Rectal smooth muscle tissue (tissue), 1 donor: Measurements from ENCODE around the gene NKAPD1.

Source experiments
- H3K27ac ChIP-seq: one replicate; pipeline ENCODE4 v1.7.0; 2013; ENCODE audit warnings: low read depth, low read length, inconsistent platforms
- H3K27me3 ChIP-seq: one replicate; pipeline ENCODE4 v1.7.0; 2013; ENCODE audit warnings: low read length; ENCODE audit not compliant: control insufficient read depth, insufficient read depth
- H3K36me3 ChIP-seq: one replicate; pipeline ENCODE4 v1.7.0; 2013; ENCODE audit warnings: low read length; ENCODE audit not compliant: control insufficient read depth, insufficient read depth
- H3K4me1 ChIP-seq: one replicate; pipeline ENCODE4 v1.7.0; 2013; ENCODE audit warnings: low read length; ENCODE audit not compliant: control insufficient read depth, insufficient read depth
- H3K4me3 ChIP-seq: one replicate; pipeline ENCODE4 v1.7.0; 2013; ENCODE audit warnings: low read length
- H3K9ac ChIP-seq: one replicate; pipeline ENCODE4 v1.7.0; 2013; ENCODE audit warnings: low read length

The NKAPD1 gene

DNA sequence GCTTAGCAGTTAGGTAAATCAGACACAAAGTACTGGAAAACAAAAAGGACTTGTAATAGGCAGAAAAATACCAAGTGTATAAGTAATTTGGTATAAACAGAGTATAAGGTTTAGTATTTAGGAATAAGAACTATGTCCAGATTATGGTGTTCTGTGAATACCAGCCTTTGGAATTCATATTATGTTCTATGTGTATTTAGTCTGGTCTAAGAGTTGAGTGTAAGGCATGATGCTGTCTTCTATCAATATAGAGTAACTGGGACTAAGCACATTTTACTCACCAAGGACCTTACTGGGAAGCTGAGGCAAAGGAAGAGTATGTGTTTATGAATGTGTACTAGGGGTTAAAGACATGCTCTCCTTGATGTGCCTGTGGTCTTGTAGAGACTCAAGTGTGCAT, 22.1 kb downstream of the NKAPD1 start:
- Histone ChIP-seq H3K4me3 (no peak overlapping the region), H3K4me1 (no peaks in the 10 kb centered on the region), H3K27ac (no peak overlapping the region), H3K36me3 (peaks cover 11% of the 10 kb centered on the region), H3K9ac (no peak overlapping the region), H3K27me3 (no peaks in the 10 kb centered on the region)

DNA sequence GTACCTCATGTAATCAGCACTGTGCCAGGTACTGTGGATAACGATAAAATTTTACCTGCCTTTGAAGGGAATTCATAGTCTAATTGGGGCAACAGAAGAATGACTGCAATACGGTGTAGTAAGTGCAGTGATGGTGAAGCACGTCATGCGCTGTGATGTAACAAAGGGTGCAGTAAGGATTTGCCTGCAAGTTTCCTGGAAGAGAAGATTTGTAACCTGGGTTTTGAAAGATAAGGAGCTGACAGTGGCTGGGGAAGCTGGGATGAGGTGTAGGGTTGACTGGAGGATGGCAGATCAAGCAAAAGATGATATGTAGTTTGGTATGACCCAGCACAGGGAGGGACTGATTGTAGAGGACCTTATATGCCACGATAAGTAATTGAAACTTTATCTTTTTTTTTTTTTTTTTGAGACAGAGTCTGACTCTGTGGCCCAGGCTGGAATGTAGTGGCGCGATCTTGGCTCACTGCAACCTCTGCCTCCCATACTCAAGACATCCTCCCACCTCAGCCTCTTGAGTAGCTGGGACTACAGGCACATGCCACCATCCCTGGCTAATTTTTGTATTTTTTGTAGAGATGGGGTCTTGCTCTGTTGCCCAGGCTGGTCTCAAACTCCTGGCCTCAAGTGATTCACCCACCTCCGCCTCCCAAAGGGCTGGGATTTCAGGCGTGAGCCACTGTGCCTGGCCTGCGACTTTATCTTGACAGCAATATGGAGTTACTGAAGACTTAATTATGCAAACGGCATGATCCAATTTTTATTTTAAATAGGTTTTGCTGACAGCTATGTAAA, 23.8 kb downstream of the NKAPD1 start:
- Histone ChIP-seq H3K27ac (no peak overlapping the region), H3K4me3 (no peak overlapping the region), H3K4me1 (no peaks in the 10 kb centered on the region), H3K36me3 (peaks cover 2% of the 10 kb centered on the region), H3K27me3 (no peaks in the 10 kb centered on the region), H3K9ac (no peak overlapping the region)

DNA sequence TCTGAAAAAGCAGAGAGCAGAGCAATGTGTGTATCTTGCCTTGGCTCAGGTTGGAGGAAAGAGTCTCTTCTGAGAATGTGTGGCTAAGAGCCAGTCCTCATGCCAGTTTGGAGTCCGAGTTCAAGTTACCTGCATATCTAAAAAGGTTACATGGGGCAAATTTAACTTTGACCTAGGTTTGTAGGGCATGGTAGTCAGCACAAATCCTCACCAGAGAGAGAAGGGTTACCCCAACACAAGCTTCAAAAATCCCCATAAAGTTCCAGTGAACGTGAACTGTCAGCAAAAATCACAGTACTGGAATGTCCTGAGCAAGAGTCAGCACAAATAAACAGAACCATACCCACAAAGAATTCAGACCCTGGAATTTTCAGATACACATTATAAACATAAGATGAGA, 26.4 kb downstream of the NKAPD1 start:
- Histone ChIP-seq H3K36me3 (peaks cover 2% of the 10 kb centered on the region), H3K4me3 (no peak overlapping the region), H3K4me1 (no peaks in the 10 kb centered on the region), H3K9ac (no peak overlapping the region), H3K27ac (no peak overlapping the region), H3K27me3 (no peaks in the 10 kb centered on the region)

DNA sequence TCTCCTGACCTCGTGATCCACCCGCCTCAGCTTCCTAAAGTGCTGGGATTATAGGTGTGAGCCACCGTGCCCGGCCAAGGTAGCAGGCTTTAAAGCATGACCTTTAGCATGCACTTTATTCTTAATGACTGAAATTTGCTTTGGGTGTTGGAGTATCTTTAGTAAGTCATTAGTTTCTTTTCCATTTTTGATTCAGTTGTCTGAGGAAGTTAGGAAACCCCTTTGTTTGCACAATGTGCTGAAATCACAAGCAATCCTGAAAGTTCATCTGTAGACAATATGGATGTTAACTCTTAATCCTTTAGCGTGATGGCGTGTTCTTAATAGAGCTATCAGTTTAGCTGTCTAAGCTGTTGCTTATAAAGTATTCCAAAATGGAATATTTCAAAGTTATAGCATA, 29.3 kb downstream of the NKAPD1 start:
- Histone ChIP-seq H3K4me1 (no peaks in the 10 kb centered on the region), H3K27me3 (no peaks in the 10 kb centered on the region), H3K9ac (no peak overlapping the region), H3K27ac (no peak overlapping the region), H3K4me3 (no peak overlapping the region), H3K36me3 (no peaks in the 10 kb centered on the region)

DNA sequence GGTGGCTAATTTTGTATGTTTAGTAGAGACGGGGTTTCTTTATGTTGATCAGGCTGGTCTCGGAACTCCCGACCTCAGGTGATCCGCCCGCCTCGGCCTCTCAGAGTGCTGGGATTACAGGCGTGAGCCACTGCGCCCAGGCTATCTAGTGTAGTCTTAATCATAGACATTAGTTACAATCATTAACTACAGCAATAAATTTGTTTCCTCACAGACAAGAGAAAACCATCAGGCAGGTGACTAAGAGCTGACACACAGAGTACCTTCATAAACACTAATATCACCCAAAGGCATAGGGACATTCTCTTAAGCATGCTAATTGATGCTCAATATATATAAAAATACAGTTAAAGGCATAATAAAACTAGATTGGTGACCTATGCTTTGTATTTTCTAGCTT, 32.0 kb downstream of the NKAPD1 start:
- Histone ChIP-seq H3K36me3 (no peaks in the 10 kb centered on the region), H3K27me3 (no peaks in the 10 kb centered on the region), H3K27ac (no peak overlapping the region), H3K4me1 (no peaks in the 10 kb centered on the region), H3K9ac (no peak overlapping the region), H3K4me3 (no peak overlapping the region)

DNA sequence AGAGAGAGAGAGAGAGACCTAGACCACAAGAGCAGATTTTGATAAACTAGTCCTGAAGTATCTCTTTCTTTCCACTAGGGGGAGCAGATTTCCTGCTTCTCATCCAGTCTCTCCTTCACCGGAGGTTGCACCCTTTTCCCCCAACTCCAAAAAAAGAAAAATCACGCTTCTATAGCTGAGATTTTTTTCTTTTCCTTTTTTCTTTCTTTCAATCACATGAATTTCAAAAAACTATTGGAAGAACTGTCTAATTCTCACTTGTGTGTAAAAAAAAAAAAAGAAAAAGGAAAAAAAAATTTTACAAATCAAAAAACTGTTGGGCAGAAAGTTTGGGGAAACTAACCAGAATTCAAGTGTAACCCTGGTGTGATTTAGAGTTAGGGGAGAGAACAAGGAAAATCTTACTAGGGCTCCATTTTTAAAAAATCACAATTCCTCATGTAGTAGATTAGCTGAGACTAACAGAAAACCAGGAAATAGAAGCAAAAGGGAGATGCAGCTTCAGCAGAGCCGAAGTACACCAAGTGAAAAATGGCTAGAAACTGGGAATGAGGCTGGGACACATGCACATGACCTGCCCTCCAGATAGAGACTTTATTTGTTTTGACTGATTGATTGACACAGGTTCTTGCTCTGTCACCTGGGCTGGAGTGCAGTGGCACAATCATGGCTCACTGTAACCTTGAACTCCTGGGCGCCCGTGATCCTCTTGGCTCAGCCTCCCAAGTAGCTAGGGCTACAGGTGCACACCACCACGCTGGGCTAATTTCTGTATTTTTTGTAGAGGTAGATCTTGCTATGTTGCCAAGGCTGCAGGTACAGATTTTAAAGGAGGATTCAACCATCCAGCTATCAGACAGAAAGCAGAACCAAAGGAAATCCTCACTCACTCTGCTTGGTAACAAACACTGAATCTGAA, 39.7 kb downstream of the NKAPD1 start:
- H3K4me1 ChIP-seq = no peaks in the 10 kb centered on the region
- H3K9ac ChIP-seq = no peak overlapping the region
- H3K36me3 ChIP-seq = no peaks in the 10 kb centered on the region
- no peak overlapping the region for H3K27ac ChIP-seq
- no peak overlapping the region for H3K4me3 ChIP-seq
- H3K27me3 ChIP-seq = no peaks in the 10 kb centered on the region

DNA sequence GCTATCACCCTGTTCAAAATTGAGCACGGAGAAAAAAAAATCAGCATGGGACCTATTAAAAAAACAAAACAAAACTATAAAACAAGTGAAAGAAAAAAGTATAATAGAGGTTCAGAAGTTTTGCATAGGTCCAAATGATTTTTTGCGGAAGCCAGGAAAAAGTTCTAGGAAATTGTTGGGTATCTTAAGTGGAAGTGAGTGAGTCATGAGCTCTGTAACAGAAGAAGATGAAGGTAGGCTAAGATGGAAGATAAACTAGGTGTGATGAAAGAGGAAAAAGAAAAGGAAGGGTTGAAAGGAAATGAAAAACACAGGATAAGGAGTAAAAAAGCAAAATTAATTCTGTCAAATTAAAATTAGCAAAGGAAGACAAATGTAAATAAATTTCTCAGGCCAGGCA, 40.4 kb downstream of the NKAPD1 start:
- Histone ChIP-seq H3K36me3 (peaks cover 3% of the 10 kb centered on the region), H3K27me3 (no peaks in the 10 kb centered on the region), H3K27ac (no peak overlapping the region), H3K4me3 (no peak overlapping the region), H3K9ac (no peak overlapping the region), H3K4me1 (no peaks in the 10 kb centered on the region)

DNA sequence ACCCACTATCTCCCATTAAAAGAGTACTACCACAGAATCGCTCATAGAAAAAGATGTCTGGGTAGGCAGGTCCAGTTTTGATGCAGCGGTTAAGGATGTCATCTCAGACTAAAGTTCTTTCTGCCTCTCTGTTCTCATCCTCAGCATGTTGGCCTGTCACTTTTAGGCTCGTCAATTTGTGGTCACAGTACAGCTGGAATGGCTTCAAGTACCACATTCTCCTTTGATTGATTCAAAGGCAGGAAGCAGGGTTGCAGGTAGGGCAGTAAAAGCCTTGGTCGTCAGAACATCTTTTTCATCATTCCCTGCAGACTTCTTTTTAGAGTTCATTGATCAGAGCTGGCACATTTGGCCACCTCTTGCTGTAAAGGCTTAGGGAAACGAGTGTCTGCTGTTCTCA, 41.3 kb downstream of the NKAPD1 start:
- H3K4me1 ChIP-seq = no peaks in the 10 kb centered on the region
- no peak overlapping the region for H3K9ac ChIP-seq
- no peak overlapping the region for H3K27ac ChIP-seq
- H3K27me3 ChIP-seq = no peaks in the 10 kb centered on the region
- H3K4me3 ChIP-seq = no peak overlapping the region
- peaks cover 3% of the 10 kb centered on the region for H3K36me3 ChIP-seq

DNA sequence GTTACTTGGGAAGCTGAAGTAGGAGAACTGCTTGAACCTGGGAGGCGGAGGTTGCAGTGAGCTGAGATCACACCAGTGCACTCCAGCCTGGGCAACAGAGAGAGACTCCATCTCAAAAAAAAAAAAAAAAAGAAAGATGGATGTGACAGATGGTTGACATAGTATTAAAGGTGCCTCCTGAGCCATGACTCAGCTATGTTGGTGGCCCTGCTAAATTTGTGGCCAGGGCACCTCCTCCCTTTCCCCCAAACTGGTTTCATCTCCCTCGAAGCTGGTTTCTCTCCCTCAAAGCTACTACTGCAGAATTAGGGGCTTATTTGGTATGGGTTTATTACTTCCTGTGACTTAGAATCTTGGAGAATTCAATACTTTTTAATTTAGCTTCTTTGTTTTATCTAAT, 44.1 kb downstream of the NKAPD1 start:
- Histone ChIP-seq H3K9ac (no peak overlapping the region), H3K4me3 (no peak overlapping the region), H3K4me1 (no peaks in the 10 kb centered on the region), H3K36me3 (peaks cover 3% of the 10 kb centered on the region), H3K27me3 (no peaks in the 10 kb centered on the region), H3K27ac (no peak overlapping the region)

DNA sequence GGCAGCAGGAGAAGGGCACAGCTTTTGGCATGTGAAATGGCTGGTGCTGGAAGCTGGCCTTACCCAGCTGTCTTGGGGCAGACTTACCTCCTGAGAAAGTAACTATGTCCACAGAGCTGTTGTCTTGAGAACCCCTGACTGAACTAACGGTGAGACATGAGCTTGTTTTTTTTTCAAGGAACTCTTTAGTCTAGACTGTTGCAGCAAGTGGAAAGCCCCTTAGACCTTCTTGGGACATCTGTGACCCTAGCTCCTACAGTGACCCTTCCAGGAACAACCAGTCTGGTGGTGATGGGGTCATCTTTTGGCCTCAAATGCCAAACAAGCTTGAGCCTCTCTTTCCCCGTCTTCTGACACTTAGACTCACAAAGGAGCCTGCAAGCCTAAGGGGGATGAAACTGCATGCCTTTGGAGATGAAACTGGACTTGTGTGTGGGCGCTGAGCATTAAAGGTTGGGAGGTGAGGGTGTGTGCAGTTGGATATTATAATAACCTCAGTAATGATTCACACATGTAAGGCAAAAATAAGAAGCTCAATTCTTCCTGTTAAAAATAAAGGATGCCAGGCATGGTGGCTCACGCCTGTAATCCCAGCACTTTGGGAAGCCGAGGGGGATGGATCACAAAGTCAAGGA, 48.0 kb downstream of the NKAPD1 start:
- Histone ChIP-seq H3K4me3 (no peak overlapping the region), H3K9ac (no peak overlapping the region), H3K36me3 (peaks cover 3% of the 10 kb centered on the region), H3K4me1 (no peaks in the 10 kb centered on the region), H3K27ac (no peak overlapping the region), H3K27me3 (no peaks in the 10 kb centered on the region)

DNA sequence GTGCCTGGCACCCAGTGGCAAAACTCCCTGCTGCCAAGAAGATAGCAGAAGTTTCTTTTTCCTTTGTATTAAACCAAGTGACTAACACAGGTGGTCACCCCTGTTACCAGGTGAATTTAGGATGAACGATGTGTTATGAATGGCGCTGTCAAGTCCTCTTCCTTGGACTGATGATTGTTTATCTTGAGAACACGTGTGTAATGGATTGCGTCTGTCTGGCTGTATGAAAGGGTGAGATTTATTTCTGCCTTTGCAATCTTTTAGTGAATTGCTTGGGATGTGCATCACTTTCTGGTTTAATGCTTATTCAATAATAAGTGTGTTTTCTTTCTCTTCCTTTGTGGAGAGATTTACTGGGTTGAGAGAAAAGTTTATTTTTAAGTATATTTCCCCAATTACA, 49.0 kb downstream of the NKAPD1 start:
- H3K36me3 ChIP-seq = peaks cover 3% of the 10 kb centered on the region
- H3K4me1 ChIP-seq = no peaks in the 10 kb centered on the region
- no peak overlapping the region for H3K9ac ChIP-seq
- no peak overlapping the region for H3K27ac ChIP-seq
- H3K27me3 ChIP-seq = no peaks in the 10 kb centered on the region
- no peak overlapping the region for H3K4me3 ChIP-seq

DNA sequence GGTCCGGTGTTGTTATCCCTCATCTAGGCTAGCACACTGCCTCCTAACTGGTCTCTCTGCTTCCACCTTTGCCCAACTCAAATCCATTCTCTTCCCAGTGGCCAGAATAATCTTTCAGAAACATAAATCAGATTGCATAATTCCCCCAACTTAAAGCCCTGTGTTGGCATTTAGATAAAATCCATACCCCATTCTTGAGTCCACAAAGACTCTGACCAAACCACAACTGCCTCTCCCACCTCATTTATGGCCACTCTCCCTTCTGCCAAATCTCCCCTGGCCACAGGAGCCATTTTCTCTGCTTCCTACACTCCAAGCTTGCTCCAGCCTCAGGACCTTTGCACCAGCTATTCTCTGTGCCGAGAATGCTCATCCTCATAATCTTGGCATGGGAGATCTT, 53.0 kb downstream of the NKAPD1 start:
- no peak overlapping the region for H3K27ac ChIP-seq
- no peaks in the 10 kb centered on the region for H3K27me3 ChIP-seq
- no peak overlapping the region for H3K9ac ChIP-seq
- no peaks in the 10 kb centered on the region for H3K4me1 ChIP-seq
- H3K4me3 ChIP-seq = no peak overlapping the region
- no peaks in the 10 kb centered on the region for H3K36me3 ChIP-seq
